HG02571 (cell line): ENCODE measurements around the gene POFUT2.

ENCODE experiments used
- ATAC-seq: cut with Tn5 transposase; IDR thresholded peaks from one replicate; pipeline ENCODE4 v1.9.1; 2021; ENCODE audit warnings: mild to moderate bottlenecking, moderate library complexity; ENCODE audit not compliant: unreplicated experiment

Gene POFUT2

DNA sequence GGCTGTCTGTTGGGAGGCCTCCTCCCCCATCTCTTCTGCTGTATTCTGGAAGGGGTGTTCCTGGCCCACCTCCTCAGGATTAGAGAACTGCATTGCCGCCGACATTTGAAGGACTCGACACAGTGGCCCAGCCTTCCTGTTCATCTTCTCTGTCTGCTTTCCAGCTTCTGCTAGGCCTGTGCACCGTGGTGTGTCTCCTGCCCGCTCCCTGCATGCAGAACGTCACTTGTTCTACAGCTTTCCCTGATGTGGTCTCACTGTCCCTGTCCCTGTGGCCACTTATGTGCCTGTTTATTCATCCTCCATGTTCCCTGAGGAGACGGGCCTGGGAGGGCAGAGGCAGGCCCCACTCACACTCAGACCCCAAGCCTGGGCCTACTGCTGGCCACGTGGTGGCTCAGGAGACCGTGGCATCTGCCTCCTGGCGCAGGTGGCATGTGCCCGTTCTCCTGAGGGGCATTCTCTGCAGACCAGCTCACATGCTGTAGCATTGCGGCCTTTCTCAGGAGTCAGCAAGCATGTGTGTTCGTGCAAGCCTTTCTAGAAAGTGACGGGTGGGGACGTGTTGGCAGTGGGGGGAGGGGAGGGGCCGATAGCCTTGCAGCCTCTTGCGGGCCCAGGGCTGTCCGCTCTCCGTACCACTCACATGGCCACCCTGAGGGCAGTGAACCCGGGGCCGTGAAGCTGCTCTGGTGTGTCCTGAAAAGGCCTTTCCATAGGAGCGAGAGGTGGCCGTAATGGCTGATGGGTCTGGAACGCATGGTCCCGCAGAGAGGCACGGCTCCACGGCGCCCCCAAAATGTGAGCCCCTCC, 35.9 kb downstream of the POFUT2 start:
- ATAC-seq = no peak

DNA sequence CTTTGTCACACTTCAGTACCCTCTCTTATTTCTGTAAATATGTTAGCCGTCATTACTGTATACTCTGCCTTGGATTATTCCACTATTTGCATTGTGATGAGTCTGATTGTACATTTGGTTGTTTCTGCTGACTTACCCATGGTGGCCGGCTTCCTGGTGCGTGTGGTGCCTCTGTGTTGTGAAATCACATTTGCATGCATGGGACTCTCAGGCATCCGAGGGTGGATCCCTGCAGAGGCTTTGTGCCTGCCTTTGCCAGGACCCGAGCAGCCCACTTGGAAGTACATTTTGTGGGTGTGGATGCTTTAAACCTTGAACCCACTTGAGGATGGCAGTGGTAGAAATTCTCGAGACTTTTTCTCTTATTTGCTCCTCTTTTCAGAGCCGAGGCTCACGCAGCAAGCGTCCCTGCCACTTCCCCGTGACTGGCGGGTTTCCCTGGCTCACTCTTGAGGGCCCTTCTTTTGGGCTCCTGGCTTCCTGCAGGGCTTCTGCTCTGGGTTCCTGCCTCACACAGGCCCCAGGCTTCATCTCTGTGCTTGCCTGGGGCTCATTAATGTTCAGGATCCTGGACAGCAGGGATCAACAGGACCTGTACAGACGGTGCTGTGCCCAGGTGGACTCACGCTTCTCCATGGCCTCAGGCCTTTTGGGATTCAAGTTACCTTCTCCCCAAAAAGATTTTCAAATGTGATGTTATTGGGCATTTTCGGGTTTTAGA, 36.6 kb downstream of the POFUT2 start:
- ATAC-seq = no peak

DNA sequence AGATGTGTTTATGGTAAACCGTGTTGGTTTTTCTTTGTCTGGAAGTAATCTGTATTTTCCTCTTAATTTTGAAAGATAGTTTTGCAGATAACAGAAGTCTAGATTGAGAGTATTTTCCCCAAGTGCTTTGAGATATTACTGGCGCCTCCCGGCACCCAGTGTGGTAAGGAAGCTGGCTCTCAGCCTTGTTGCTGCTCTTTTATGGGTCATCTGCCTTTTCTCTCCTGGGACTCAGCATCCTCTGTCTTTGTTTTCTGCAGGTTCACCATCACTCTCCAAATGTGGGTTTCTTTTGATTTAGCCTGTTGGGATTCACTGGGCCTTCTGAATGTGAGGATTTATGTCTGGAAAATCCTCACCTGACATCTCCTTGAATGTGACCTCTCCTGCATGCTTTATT, 37.4 kb downstream of the POFUT2 start:
- no peak for ATAC-seq

DNA sequence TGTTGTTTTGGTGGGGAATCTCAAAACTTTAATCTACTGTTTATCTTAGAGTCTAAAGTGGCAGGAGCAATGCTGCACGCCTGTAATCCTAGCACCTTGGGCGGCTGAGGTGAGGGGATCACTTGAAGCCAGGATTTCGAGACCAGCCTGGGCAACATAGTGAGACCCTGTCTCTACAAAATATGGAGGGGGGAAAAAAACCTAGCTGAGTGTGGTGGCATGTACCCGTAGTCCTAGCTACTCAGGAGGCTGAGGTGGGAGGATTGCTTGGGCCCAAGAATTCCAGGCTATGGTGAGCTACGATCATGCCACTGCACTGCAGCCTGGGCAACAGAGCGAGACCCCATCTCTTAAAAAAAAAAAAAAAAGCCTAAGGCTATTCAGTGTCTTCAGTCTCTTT, 38.1 kb downstream of the POFUT2 start:
- ATAC-seq = no peak

DNA sequence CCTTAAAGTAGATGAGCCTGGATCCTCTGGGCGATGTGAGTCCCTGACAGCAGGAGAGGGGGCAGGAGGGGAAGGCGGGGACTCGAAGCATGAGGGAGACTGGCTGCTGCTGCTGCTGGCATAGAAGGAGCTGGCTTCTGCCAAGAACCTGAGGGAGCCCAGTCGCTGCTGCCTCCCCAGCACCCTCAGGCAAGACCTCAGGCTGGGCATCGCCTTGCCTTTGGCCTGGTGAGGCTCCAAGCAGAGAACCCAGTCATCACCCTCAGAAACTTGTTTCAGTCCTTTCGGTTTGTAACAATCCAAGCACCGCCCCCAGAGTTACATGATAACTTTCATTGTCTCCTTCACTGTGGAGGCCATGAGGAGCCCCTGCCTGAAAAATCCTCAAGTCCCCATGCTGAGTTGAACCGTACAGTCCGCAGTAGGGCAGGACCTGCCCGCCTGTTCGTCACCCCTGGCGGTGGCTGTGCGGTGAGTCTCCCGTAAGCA, 38.8 kb downstream of the POFUT2 start:
- ATAC-seq = no peak

DNA sequence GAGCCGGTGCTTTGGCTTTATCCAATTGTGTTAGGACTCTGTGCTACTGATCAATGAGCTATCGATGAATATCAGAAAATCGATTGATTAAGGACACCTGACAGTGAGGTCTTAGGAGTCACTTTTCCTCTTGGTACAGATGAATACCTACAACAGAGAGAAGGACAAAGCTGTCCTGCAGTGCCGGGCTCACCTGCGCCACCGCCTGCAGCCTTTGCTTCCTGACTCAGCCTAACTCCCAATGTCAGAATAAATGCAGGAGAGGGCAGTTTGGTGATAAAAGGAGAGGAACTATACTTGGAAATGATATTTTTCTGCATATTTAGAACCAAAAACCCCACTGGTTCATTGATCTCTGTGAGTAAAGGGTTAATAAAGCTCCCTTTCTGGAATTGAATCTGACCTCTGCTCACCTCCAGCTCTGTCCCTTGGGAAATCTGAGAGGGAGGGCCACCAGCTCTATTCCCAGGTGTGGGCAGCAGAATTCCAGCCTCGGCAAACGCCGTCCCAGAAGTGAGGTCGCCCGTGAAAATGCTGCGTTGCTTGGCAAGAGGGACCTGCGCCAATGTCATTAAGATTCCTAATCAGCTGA, 39.3 kb downstream of the POFUT2 start:
- ATAC-seq = no peak

DNA sequence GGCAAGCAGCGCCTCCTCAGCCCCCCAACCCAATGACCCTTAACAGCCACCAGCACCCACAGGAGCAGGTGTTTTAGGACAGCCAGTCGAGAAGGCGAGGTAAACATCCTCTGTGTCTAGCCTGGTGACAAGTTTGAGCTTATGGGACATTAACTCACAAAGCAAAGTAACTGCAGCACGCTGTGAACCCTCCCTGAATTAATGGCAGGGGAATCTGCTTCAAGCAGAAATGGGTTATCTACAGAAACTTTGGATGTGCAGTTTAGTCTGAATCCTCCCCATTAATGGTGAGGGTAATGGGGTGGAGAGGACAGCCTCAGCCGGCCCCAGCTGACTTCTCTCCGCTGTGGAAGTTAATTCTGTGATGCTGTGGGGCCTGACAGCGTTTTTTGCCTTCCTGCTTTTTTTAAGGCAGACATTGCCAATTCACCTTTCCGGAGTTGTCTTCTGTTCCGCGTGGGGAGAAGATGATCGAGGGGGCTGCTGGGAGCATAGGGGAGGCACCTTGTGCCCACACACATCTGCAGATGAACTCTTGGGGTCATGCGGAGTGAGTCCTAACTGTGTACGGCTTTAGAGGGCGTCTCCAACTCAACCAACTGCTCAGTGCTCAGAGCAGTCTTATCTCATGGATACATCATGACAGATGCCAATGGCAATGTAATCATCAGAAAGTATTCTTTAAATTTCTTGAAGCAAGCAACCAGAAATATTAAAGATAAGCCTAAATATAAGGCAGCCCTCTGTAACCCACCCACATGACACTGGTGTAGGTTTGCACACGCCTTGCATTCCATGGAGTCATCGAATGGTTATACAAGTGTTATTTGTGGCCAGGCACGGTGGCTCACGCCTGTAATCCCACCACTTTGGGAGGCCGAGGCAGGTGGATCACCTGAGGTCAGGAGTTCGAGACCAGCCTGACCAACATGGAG, 41.0 kb downstream of the POFUT2 start:
- ATAC-seq = no peak

DNA sequence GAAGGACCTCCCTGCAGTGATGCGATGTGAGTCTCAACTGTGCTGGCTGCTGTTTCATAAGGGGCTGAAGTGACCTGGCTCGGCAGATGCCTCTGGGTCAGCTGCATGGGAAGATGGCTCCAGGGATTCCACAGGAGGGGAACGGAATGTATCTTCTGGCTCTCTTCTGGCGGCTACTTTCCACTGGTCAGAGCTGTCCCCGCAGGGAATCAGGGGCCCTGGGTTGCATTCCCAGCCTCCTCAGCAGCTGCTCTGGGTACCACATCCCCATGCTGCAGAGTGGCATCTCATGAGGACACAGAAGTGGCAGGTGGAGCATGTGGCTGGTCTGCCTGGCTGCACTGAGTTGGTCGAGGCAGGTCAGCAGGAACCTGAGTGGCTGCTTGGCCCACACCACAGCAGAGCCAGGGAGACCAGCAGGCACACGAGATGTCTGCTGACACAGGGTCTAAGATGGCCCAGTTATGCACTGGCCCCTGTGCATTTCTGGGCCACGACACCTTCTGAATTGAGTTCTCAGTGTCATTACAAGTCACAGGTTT, 42.8 kb downstream of the POFUT2 start:
- no peak for ATAC-seq

DNA sequence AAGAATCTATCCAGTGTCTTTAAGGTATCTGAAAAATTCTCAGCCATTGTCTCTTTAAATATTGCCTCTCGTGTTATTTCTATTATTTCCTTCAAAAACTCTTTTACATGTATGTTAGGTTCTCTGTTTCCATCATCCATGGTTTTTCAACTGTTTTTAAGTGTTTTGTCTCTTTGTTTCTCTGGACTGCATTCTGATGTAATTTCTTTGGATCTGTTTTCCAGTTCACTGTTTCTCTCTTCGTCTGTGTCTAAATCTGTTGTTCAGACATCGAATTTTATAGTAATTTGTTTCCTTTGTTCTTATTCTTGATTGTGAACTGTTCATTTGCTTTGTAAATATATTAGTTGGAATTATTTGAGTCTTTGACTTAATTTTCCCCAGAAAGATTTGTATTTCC, 44.1 kb downstream of the POFUT2 start:
- ATAC-seq = no peak

DNA sequence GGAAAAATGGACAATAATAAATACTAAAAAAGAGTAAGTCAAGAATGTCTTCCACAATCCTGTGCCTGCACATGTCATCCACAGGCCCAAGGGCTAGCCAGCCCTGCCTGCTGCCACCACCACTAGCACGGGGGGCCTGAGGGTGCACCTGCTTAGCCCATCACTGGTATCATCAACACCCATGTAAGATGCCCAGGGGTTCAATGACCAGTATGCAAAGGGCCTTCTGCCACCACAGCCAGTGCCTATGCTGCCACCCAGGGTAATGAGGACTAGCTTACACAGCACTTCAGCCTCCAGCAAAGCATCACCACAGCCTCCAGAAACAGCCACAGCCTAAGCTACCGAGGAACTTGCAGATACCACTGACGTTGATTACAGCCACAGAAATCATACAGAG, 46.3 kb downstream of the POFUT2 start:
- no peak for ATAC-seq

DNA sequence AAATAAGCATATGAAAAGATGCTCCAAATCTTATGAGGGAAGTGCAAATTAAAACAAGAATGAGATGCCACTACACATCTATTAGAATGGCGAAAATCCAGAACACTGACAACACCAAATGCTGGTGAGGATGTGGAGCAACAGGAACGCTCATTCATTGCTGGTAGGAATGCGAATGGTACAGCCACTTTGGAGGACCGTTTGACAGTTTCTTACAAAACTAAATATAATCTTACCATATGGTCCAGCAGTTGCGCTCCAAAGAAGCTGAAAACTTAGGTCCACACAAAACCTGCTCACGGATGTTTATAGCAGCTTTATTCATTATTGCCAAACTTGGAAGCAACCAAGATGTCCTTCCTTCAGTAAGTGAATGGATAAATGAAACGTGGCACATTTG, 50.3 kb downstream of the POFUT2 start:
- no peak for ATAC-seq

DNA sequence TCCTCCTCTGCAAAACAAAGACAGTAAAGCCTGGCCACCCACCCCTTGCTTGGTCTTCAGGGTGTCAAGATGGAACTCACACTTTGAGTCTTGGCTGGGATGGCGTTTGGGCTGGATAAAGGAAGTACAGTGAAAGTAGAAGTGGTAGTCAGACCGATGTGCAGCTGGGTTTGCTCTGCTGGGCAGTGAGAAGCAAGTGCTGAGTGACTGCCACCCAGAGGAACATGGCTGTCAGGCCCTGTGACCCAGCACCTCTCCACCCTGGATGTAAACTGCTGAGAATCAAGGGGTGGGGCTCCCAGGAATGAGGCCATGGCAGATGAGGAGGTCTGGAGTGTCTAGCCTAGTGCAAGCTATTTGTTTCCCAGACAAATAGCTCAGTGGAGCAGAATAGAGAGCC, 51.2 kb downstream of the POFUT2 start:
- no peak for ATAC-seq

DNA sequence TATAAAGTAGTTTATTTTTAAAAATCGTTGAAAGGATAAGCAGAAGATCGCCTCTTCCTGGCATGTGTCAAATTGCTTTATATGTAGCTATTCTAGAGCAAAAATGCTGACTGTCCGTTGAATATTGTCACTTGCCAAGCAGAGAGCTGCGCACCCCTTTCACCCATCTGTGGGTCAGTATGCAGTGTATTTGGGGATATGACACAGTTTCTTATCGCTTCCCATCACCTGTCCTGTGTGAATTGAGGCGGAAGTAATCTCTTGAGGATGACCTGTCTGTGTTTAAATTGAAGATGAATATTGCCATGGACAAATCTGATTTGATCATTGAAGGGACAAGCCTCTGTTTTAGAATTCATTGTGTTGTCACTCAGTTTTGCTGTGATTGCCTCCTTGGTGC, 52.2 kb downstream of the POFUT2 start:
- no peak for ATAC-seq

DNA sequence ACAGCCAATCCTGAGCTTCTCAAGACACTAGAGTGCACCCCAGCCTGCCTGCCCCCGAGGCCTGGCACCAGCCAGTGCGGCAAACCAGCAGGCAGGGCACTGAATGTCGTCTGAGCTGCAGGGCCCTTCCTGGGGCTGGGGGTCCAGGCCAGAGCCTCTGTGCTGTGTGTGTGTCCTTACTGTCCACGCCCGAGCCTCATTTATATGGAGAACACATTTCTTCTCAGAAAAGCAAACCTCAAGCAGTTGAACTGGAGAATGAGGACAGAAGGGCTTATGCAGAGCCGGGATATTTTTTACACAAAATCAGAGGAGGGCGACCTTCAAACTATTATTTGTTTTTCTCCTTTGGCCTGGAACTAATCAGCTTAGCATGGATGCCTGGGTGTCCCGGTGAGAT, 52.7 kb downstream of the POFUT2 start:
- no peak for ATAC-seq

DNA sequence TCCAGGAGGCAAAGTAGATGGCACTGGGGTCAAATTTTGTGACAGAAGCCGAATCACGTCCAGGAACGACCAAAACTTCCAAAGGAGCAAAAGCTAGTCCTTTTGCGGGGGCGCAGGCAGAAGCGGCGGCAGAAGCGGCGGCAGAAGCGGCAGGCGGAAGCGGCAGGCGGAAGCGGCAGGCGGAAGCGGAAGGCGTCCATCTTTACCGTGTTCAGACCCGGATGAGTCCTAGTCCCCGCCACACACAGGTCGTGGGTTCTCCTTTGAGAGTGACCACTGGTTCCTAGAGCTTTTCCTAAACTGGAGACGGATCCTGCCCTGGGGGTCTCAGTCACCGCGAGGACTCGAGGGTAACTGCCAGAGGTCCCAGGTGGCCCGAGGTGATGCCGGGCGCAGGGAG, 53.6 kb downstream of the POFUT2 start:
- ATAC-seq = no peak

DNA sequence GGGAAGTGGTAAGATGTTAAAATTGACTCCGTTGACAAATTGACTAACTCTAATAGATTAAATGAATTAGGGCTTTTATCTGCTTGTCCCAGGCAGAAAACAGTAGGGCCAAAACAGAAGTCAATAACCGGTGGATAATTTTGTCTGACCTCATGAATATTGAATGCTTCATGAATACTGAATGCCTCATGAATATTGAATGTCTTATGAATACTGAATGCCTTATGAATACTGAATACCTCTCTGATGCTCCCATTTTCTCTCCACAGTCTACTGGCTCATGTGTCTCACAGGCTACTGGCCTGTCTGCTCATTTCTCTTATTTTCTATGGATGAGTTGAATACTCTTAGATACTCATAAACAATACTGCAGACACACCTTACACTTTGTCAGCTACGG, 56.0 kb downstream of the POFUT2 start:
- no peak for ATAC-seq

DNA sequence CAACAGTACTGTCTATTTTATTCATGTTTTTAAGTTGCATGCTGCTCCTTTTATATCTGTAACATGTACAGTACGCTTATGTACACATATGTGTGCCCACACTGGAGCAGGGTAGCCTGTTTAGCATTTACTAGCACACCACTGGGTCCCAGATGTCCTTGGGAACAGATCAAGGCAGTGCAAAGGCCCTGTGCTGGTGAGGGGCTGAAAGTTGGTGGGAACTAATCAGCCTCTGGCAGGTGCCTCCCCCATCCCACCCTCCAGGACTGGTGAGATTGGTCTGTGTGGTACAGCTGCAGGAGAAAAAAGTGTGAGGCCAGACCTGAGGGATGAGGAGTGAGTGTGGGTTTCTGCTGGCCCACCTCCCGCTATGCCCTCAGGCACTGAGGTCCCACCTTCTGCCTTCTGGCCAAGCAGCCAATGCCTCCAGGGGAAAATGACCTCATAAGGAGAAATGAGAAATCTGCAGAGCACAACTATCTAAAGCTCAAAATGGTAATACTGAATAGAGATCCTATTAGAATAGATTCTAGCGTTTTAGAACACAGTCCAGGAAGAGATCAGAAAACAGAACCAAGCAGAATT, 58.9 kb downstream of the POFUT2 start:
- ATAC-seq = no peak

DNA sequence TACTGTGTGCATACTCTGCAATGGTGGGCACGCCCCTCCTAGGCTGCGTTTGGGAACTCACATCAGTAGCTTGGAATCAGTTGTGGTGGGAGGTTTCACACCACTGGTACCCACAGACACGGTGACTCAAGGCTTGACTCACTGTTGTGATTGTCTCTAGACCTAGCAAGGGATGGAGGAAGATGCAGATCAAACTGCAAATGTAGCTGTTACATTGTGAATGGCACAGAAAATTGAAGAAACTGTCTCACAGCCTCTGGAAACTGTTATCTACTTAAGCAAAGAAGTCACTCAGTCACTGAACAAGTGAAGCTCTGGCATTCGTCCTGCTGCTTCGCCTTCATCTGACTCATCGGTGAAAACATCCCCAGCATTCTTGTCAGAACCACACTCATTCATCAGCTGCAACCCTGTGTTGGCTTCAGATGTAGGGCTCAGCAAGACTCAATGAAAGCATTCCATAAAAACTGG, 59.5 kb downstream of the POFUT2 start:
- ATAC-seq = no peak

DNA sequence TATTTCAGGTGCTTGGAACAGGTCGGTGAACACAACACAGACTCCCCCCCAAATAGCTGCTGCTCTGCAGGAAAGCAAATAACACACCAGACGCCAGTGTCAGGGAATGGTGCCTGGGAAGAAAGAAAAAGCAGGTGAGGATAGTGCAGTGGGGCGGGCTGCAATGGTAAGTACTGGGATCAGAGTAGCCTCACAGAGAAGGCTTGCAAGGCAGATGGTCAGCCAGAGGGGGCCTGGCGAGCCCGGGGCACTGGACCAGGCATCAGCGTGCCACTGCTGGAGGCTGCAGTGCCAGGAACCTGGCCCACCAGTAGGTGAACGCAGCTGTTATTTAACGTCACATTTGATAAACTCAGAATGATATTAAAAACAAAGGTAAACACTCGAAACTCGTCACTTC, 60.0 kb downstream of the POFUT2 start:
- ATAC-seq = no peak
